Measurements from ENCODE around the gene BMP2K. TPM values are rescaled to one million over a fixed set of nuclear protein-coding genes. Genes with fewer than 3 reads are reported as not detected.

The BMP2K gene
- total and polyA plus RNA-seq, 2 donors (not counting 1 experiment from before 2014, with no cell fraction given) = 54.8 to 126 TPM

- no peaks in the 10 kb centered on the region for H4K20me1 ChIP-seq (ENCODE audit: control insufficient read depth, extremely low read depth, insufficient read depth, low read length)
- no peak overlapping the region for H3K9ac ChIP-seq (ENCODE audit: insufficient read depth, low read length)
- H3K36me3 ChIP-seq (ENCODE audit: control insufficient read depth, insufficient read depth, low read length) = no peaks in the 10 kb centered on the region
- no peaks in the 10 kb centered on the region for H3K27me3 ChIP-seq (ENCODE audit: control insufficient read depth, insufficient read depth, low read length)
- no peaks in the 10 kb centered on the region for H3K79me2 ChIP-seq (ENCODE audit: control insufficient read depth, insufficient read depth, low read length)
- H2AFZ ChIP-seq (ENCODE audit: low read length) = no peak overlapping the region
- H3K4me2 ChIP-seq (ENCODE audit: extremely low read depth, insufficient read depth, low read length) = no peak overlapping the region
- no peak for DNase-seq (ENCODE audit: low read depth in 2 of 2)
- no peaks in the 10 kb centered on the region for H3K9me3 ChIP-seq (ENCODE audit: control insufficient read depth, insufficient read depth, low read depth, low read length)
- H3K27ac ChIP-seq (ENCODE audit: insufficient read depth, low read length) = no peak overlapping the region
- H3K4me3 ChIP-seq (replicated peaks in 1 of 4; ENCODE audit: control extremely low read depth in 1 of 4, insufficient read depth in 1 of 4, low read depth in 3 of 4, low read length in 4 of 4) = no peak overlapping the region
- no peaks in the 10 kb centered on the region for H3K4me1 ChIP-seq (ENCODE audit: control insufficient read depth, extremely low read depth, insufficient read depth, low read length)
- TF ChIP-seq CTCF (conservative IDR thresholded peaks at IDR 0.05 in 1 of 2, IDR thresholded peaks at IDR 0.05 in 1 of 2; ENCODE audit: low read depth in 1 of 2, low read length in 2 of 2) (no peak), EZH2 (IDR thresholded peaks at IDR 0.05; ENCODE audit: low read length, missing control alignments) (no peak)
Observed at GRCh38 chr4:78734441-78735162, 41.5 kb upstream of the BMP2K start.

GRCh38 chr4:78735697-78736096 lies 40.5 kb upstream of the BMP2K start:
- H3K4me1 ChIP-seq (ENCODE audit: control insufficient read depth, extremely low read depth, insufficient read depth, low read length) = no peaks in the 10 kb centered on the region
- TF ChIP-seq EZH2 (IDR thresholded peaks at IDR 0.05; ENCODE audit: low read length, missing control alignments) (no peak), CTCF (conservative IDR thresholded peaks at IDR 0.05 in 1 of 2, IDR thresholded peaks at IDR 0.05 in 1 of 2; ENCODE audit: low read depth in 1 of 2, low read length in 2 of 2) (no peak)

GRCh38 chr4:78737035-78737434 lies 39.1 kb upstream of the BMP2K start:
- Histone ChIP-seq H3K79me2 (ENCODE audit: control insufficient read depth, insufficient read depth, low read length) (no peaks in the 10 kb centered on the region), H3K27ac (ENCODE audit: insufficient read depth, low read length) (no peak overlapping the region), H3K4me3 (replicated peaks in 1 of 4; ENCODE audit: control extremely low read depth in 1 of 4, insufficient read depth in 1 of 4, low read depth in 3 of 4, low read length in 4 of 4) (no peak overlapping the region), H3K9ac (ENCODE audit: insufficient read depth, low read length) (no peak overlapping the region), H3K27me3 (ENCODE audit: control insufficient read depth, insufficient read depth, low read length) (no peaks in the 10 kb centered on the region), H4K20me1 (ENCODE audit: control insufficient read depth, extremely low read depth, insufficient read depth, low read length) (no peaks in the 10 kb centered on the region), H3K9me3 (ENCODE audit: control insufficient read depth, insufficient read depth, low read depth, low read length) (no peaks in the 10 kb centered on the region), H2AFZ (ENCODE audit: low read length) (no peak overlapping the region), H3K4me1 (ENCODE audit: control insufficient read depth, extremely low read depth, insufficient read depth, low read length) (no peaks in the 10 kb centered on the region), H3K36me3 (ENCODE audit: control insufficient read depth, insufficient read depth, low read length) (no peaks in the 10 kb centered on the region), H3K4me2 (ENCODE audit: extremely low read depth, insufficient read depth, low read length) (no peak overlapping the region)
- no peak for DNase-seq (ENCODE audit: low read depth in 2 of 2)
- TF ChIP-seq CTCF (conservative IDR thresholded peaks at IDR 0.05 in 1 of 2, IDR thresholded peaks at IDR 0.05 in 1 of 2; ENCODE audit: low read depth in 1 of 2, low read length in 2 of 2) = no peak
- no peak for TF ChIP-seq EZH2 (IDR thresholded peaks at IDR 0.05; ENCODE audit: low read length, missing control alignments)

More at GRCh38 chr4:78735697-78736096, 40.5 kb upstream of the BMP2K start:
- no peak for DNase-seq (ENCODE audit: low read depth in 2 of 2)
- Histone ChIP-seq H3K9me3 (ENCODE audit: control insufficient read depth, insufficient read depth, low read depth, low read length) (no peaks in the 10 kb centered on the region), H4K20me1 (ENCODE audit: control insufficient read depth, extremely low read depth, insufficient read depth, low read length) (no peaks in the 10 kb centered on the region), H2AFZ (ENCODE audit: low read length) (no peak overlapping the region), H3K4me2 (ENCODE audit: extremely low read depth, insufficient read depth, low read length) (no peak overlapping the region), H3K4me3 (replicated peaks in 1 of 4; ENCODE audit: control extremely low read depth in 1 of 4, insufficient read depth in 1 of 4, low read depth in 3 of 4, low read length in 4 of 4) (no peak overlapping the region), H3K27ac (ENCODE audit: insufficient read depth, low read length) (no peak overlapping the region), H3K9ac (ENCODE audit: insufficient read depth, low read length) (no peak overlapping the region), H3K79me2 (ENCODE audit: control insufficient read depth, insufficient read depth, low read length) (no peaks in the 10 kb centered on the region), H3K36me3 (ENCODE audit: control insufficient read depth, insufficient read depth, low read length) (no peaks in the 10 kb centered on the region), H3K27me3 (ENCODE audit: control insufficient read depth, insufficient read depth, low read length) (no peaks in the 10 kb centered on the region)
